Cortex of kidney (tissue), 1 donor: Measurements from ENCODE around the gene NEURL1B.

Experiments used
- DNase-seq: peaks from one replicate; lab custom pipeline; 2025; lab: John Stamatoyannopoulos, UW

The NEURL1B gene

DNA sequence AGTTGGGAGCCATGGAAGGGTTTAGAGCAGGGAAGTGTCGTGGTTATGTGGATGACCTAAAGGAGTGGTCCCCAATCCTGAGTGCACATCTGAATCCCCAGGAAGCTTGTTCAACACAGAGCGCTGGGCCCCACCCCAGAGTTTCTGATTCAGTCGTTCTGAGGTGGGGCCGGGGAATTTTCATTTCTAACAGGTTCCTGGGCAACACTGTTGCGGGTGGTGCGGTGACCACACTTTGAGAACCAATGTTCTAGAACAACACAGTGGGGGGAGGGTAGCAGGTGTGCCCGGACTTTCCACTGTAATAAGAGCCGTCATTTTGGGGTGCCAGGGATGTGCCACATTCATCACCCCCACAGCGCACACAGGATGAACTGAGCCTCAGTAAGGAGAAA is 90.6 kb downstream of the NEURL1B start:
- DNase-seq, result no peak

- DNase-seq, result no peak
Measured at GRCh38 chr5:172732201-172732865, 91.3 kb downstream of the NEURL1B start.

DNA sequence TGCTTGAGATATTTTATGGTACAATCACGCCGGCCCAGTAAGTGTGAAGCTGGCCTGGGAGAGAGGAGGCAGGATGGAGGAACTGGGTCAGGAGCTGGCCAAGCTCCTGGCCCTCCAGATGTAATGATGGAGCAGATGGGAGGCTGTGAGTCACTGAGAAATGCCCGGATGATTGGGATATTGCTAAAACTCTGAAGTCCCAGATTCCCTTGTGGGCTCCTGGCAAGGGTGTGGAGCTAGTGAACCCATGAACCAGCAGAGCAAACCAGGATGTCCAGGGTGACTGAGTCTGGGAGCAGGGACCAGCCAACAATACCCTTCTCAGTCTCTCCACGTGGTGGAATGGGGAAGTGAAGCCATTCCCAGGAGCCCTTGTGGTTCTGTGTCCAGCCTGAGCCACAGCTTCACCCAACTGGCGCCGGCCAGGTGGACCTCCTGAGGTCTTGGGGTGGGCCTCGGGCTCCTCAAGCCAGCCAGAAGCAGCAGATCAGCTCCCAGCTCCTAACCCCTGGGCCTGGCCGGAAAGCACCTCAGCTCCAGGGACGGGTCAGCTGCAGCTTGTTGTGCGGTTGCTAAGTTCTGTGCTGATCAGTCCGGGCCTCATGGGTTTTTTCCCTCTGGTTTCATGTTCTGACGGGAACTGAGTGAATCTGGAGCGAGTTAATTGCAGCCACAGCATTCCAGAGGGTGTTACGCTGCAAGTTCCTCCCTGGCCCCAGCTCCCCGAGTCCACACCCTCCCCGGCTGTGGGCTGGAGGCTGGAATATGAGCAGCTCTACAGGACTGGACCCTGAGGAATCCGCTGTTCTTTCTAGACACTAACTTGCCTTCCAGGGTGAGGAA is 92.3 kb downstream of the NEURL1B start:
- DNase-seq, result no peak

- DNase-seq, result no peak
Measured at GRCh38 chr5:172733974-172734346, 92.9 kb downstream of the NEURL1B start.

GRCh38 chr5:172735141-172735831 is 94.2 kb downstream of the NEURL1B start:
- no peak for DNase-seq

GRCh38 chr5:172736508-172737135 is 95.6 kb downstream of the NEURL1B start:
- no peak for DNase-seq

GRCh38 chr5:172739375-172739774 is 98.3 kb downstream of the NEURL1B start:
- DNase-seq, result no peak

DNA sequence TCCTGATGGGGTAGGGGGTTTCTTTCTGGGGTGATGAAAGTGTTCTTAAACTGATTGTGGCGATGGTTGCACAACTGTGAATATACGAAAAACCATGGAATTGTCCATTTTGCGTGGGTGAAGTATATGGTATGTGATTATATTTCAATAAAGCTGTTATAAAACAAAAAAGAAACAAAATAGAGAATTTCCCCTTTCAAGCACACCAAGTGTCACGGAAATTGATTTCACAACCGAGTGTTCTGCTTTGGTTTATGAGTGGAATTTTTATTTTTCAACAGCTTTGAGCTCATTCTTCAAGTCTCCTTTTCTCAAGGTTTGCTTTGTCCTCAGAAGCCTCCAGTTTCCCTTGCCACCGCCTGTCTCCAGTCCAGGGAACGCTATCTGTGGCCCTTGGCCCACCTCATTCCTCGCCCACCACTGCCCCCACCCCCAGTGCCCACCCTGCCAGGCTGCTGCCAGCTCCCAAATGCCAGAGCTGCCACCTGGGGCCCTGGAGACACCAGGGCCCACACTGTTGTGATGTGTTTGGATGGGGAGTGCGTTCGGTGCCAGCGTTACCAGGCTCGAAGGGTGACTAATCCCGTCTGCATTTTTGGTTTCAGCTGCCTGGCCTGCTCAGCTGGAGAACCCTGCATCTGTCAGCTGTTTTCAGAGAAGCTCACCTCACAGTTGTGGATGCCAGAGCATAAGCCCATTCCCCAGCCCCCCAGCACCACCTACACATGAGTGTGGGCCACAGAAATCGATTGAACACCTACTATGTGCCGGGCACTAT is 99.6 kb downstream of the NEURL1B start:
- no peak for DNase-seq
